IMR-90 (cell line): Measurements from ENCODE around the gene IST1. TPM values are rescaled to one million over a fixed set of nuclear protein-coding genes. Genes with fewer than 3 reads are reported as not detected.
A peak's percentile ranks its signal among the peaks of the same experiment; 100 is the strongest.

Experiments
- ATAC-seq: fragments of 200-7000 bp; cut with Tn5 transposase; 2 replicates; pipeline ENCODE4 v1.9.1; 2020; ENCODE audit warnings: low read depth, mild to moderate bottlenecking, moderate library complexity
- BruUV-seq: library from RNA; stranded (reverse); fragments of 400-500 nt; replicated peaks from 2 replicates; lab custom pipeline; 2021; lab: Mats Ljungman, UMichigan
- CTCF ChIA-PET: fragments of 300-600 bp; formaldehyde crosslinking; extraction: SDS; loops from one replicate; lab custom pipeline; 2021; ENCODE audit warnings: antibody characterized with exemption; lab: Yijun Ruan, JAX
- POLR2A ChIA-PET: fragments of 300-600 bp; sonication (Branson Sonifier 250); formaldehyde crosslinking; loops from one replicate; lab custom pipeline; 2022; ENCODE audit warnings: antibody characterized with exemption; ENCODE audit not compliant: unreplicated experiment; lab: Charles Lee
- DNase-seq: peaks from one replicate; pipeline ENCODE4 v3.0.0; 2013
- H2AFZ ChIP-seq: replicated peaks from 2 replicates; pipeline ENCODE3; 2013; ENCODE audit warnings: low read length, mild to moderate bottlenecking; ENCODE audit not compliant: poor library complexity
- H2AK5ac ChIP-seq: 2 replicates; pipeline ENCODE4 v1.6.1; 2013; ENCODE audit warnings: low read depth, low read length, inconsistent platforms
- H2AK9ac ChIP-seq: replicated peaks from 2 replicates; pipeline ENCODE3; 2013; ENCODE audit warnings: mild to moderate bottlenecking, low read depth, low read length, moderate library complexity; ENCODE audit not compliant: poor library complexity
- H2BK120ac ChIP-seq: 2 replicates; pipeline ENCODE4 v1.6.1; 2013; ENCODE audit warnings: low read depth, low read length, inconsistent platforms
- H2BK15ac ChIP-seq: 3 replicates; pipeline ENCODE4 v1.6.1; 2013; ENCODE audit warnings: low read depth, low read length, inconsistent platforms
- H2BK20ac ChIP-seq: 2 replicates; pipeline ENCODE4 v1.6.1; 2013; ENCODE audit warnings: low read depth, mild to moderate bottlenecking, inconsistent platforms, low read length, moderate library complexity
- H2BK5ac ChIP-seq: 2 replicates; pipeline ENCODE4 v1.6.1; 2013; ENCODE audit warnings: mild to moderate bottlenecking, low read depth, low read length, inconsistent platforms; ENCODE audit not compliant: poor library complexity, severe bottlenecking
- H3K14ac ChIP-seq: replicated peaks from 2 replicates; pipeline ENCODE4 v1.6.1; 2013; ENCODE audit warnings: low read depth, low read length, inconsistent platforms
- H3K18ac ChIP-seq: 2 replicates; pipeline ENCODE4 v1.6.1; 2013; ENCODE audit warnings: low read depth, low read length, control low read depth
- H3K23ac ChIP-seq: 2 replicates; pipeline ENCODE4 v1.6.1; 2013; ENCODE audit warnings: low read depth, low read length, inconsistent platforms
- H3K27ac ChIP-seq: 2 replicates; pipeline ENCODE4 v1.5.1; 2013; ENCODE audit warnings: mild to moderate bottlenecking, control low read depth, low read length; ENCODE audit not compliant: insufficient read depth
- H3K27me3 ChIP-seq: 2 replicates; pipeline ENCODE4 v1.6.1; 2013; ENCODE audit warnings: low read length; ENCODE audit not compliant: control insufficient read depth, insufficient read depth
- H3K36me3 ChIP-seq: 2 replicates; pipeline ENCODE4 v1.6.1; 2013; ENCODE audit warnings: low read length, mixed read lengths; ENCODE audit not compliant: control insufficient read depth, insufficient read depth
- H3K4ac ChIP-seq: 2 replicates; pipeline ENCODE4 v1.6.1; 2013; ENCODE audit warnings: low read depth, low read length, inconsistent platforms
- H3K4me1 ChIP-seq: 2 replicates; pipeline ENCODE4 v1.6.1; 2013; ENCODE audit warnings: low read length, mixed read lengths; ENCODE audit not compliant: control insufficient read depth, insufficient read depth
- H3K4me2 ChIP-seq: 2 replicates; pipeline ENCODE4 v1.6.1; 2013; ENCODE audit warnings: low read depth, mild to moderate bottlenecking, control low read depth, low read length, moderate library complexity
- H3K4me3 ChIP-seq: 2 replicates; pipeline ENCODE4 v1.5.1; 2013; ENCODE audit warnings: low read depth, mild to moderate bottlenecking, control low read depth, low read length, moderate library complexity; ENCODE audit not compliant: insufficient read depth
- H3K56ac ChIP-seq: 2 replicates; pipeline ENCODE4 v1.6.1; 2013; ENCODE audit warnings: low read length, inconsistent platforms; ENCODE audit not compliant: insufficient read depth; ENCODE audit errors: extremely low read depth
- H3K79me1 ChIP-seq, 2 experiments: 2 replicates each; pipeline ENCODE4 v1.6.1; 2013; ENCODE audit warnings: low read length in 2 of 2, inconsistent platforms in 1 of 2, low read depth in 1 of 2
- H3K9ac ChIP-seq: 2 replicates; pipeline ENCODE4 v1.6.1; 2013; ENCODE audit warnings: low read depth, low read length, control low read depth
- H3K9me1 ChIP-seq: 2 replicates; pipeline ENCODE4 v1.6.1; 2013; ENCODE audit warnings: low read length, inconsistent platforms; ENCODE audit not compliant: insufficient read depth
- H3K9me3 ChIP-seq: 2 replicates; pipeline ENCODE4 v1.6.1; 2013; ENCODE audit warnings: low read length; ENCODE audit not compliant: control insufficient read depth, insufficient read depth
- H4K20me1 ChIP-seq: 2 replicates; pipeline ENCODE4 v1.6.1; 2013; ENCODE audit warnings: low read length, inconsistent platforms; ENCODE audit not compliant: insufficient read depth
- H4K5ac ChIP-seq: 2 replicates; pipeline ENCODE4 v1.6.1; 2013; ENCODE audit warnings: mild to moderate bottlenecking, low read depth, low read length, control low read depth
- H4K8ac ChIP-seq, 2 experiments: 2 replicates each; pipeline ENCODE4 v1.6.1; 2013; ENCODE audit warnings: low read depth in 2 of 2, low read length in 2 of 2, control low read depth in 1 of 2, inconsistent platforms in 1 of 2
- H4K91ac ChIP-seq: 2 replicates; pipeline ENCODE4 v1.6.1; 2013; ENCODE audit warnings: low read depth, low read length, inconsistent platforms; ENCODE audit not compliant: insufficient read depth
- CTCF ChIP-seq: conservative IDR thresholded peaks from 2 replicates; pipeline ENCODE4 v1.5.1; 2012; ENCODE audit warnings: mild to moderate bottlenecking, low read depth, low read length, improper control_type of control experiment
- MXI1 ChIP-seq: IDR thresholded peaks from 2 replicates; pipeline ENCODE4 v1.6.1; 2012; ENCODE audit warnings: low read depth, mild to moderate bottlenecking, low read length, moderate library complexity, borderline replicate concordance
- POLR2A ChIP-seq: IDR thresholded peaks from 2 replicates; pipeline ENCODE4 v1.6.1; 2012; ENCODE audit warnings: mild to moderate bottlenecking, low read depth, low read length
- WGBS, 2 experiments: methylation state at CpG; one replicate each; pipeline versions ENCODE4 v1.1.5 to v1.1.7; 2013; ENCODE audit warnings: missing lambda C conversion rate in 2 of 2; ENCODE audit not compliant: insufficient read length in 1 of 2; ENCODE audit errors: extremely low coverage in 2 of 2; 5-methylcytosine and 5-hydroxymethylcytosine counted together
- dilution Hi-C: fragments of 300-500 bp; cut with HindIII; formaldehyde crosslinking; loops from one replicate; pipeline ENCODE4 v1.14.3; 2018; ENCODE audit warnings: low sequenced_read_pairs; ENCODE audit not compliant: unreplicated experiment
- in situ Hi-C: fragments of 300-500 bp; cut with MboI; formaldehyde crosslinking; loops from 3 replicates; pipeline ENCODE4 v1.14.3; 2019; ENCODE audit warnings: low sequenced_read_pairs, inconsistent platforms, mixed read lengths
- intact Hi-C: fragments of 100-400 bp; cut with micrococcal nuclease; formaldehyde crosslinking; loops from 2 replicates; pipeline ENCODE4 v1.10.0; 2022
- polyA plus RNA-seq, 3 experiments: library from polyadenylated mRNA; depleted of rRNA; stranded (reverse); fragments of >200 nt; gene quantifications; 2 replicates each; pipeline ENCODE4 v1.2.3, GENCODE V29; 2012; ENCODE audit warnings: low replicate concordance in 1 of 3
- total RNA-seq: library from RNA; depleted of rRNA; stranded (reverse); fragments of >200 nt; gene quantifications from 2 replicates; pipeline ENCODE4 v1.2.3, GENCODE V29; 2012

Gene IST1
- total and polyA plus RNA-seq, 2 of the 4 experiments (the other 2 are of a cell fraction) = 134 to 186 TPM

DNA sequence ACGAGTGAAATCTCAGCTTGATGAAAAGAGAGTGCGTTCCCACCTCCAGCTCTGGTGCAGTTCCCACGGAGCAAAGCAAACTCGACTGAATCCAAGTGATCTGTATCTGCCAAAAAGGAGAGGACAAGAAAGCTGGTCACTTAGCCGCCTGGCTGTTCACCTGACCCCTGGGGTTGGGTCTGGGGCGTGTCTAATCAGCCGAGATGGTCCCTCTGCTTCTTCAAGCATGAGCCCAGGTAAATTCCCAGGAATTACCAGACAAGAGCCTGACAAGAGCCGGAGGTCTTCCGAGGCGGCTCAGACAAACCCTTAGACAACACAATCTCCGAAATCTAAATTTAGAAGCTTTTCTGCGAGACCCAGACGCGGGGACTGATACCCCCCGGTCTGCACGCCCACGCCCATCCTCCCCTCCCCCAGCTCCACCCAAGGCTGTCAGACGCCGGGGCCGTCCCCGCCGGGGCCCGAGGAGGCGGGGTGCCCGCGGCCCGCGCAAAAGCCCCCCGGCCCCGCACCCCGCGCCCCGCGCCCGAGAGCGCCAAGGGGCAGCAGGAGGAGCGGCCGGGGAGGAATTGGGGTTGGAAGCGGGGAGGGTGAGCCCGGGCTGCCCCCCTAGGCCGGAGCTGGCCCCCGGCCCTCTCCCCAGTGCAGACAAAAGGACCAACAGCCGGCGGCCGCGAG, 12.0 kb upstream of the IST1 start:
- Histone ChIP-seq H2BK120ac (no peak overlapping the region), H3K4me2 (peak overlapping the region; percentile 94), H3K14ac (no peak overlapping the region), H4K20me1 (no peaks in the 10 kb centered on the region), H3K56ac (no peak overlapping the region), H2AFZ (peak overlapping the region; percentile 96), H3K23ac (0 out of 2 replicates have a peak overlapping the region, but pooled peaks have one; percentile 30), H3K18ac (no peak overlapping the region; the same call in 1 of the 2 replicates), H3K79me1 (peaks cover 2 to 9% of the 10 kb centered on the region in 2 experiments), H3K9me1 (no peaks in the 10 kb centered on the region), H3K4me1 (peaks cover 2% of the 10 kb centered on the region; the same call in 1 of the 2 replicates), H3K4ac (0 out of 2 replicates have a peak overlapping the region, but pooled peaks have one; percentile 48), H3K4me3 (peak overlapping the region; percentile 52), H4K91ac (no peak overlapping the region), H2BK20ac (no peak overlapping the region), H3K36me3 (peaks cover 10% of the 10 kb centered on the region), H2AK5ac (no peak overlapping the region), H3K9me3 (no peaks in the 10 kb centered on the region), H2AK9ac (peak overlapping the region; percentile 91), H2BK5ac (peak overlapping the region; percentile 34), H3K27ac (peak overlapping the region; percentile 40), H2BK15ac (no peak overlapping the region), H3K9ac (peak overlapping the region; percentile 24), H4K8ac (peak overlapping the region in 1 of 2 experiments; percentile 27; a peak in 1 of 4 replicates), H3K27me3 (no peaks in the 10 kb centered on the region), H4K5ac (no peak overlapping the region)
- CTCF ChIA-PET = interaction anchor here (0.5 to 2.6 kb wide), 12 partner anchors 10 to 318 kb away, joined by 3 to 19 read pairs (median 4); no protein-coding TSS in a partner anchor
- TF ChIP-seq MXI1 (no peak), CTCF (0 out of 2 replicates have a peak, but pooled peaks have one; percentile 34), POLR2A (0 out of 2 replicates have a peak, but pooled peaks have one; percentile 1)
- in situ Hi-C loops (no loop called here), dilution Hi-C loops (no loop called here), intact Hi-C loops (loop anchor here (5.0 kb wide), 2 partner anchors 76 to 111 kb away; partner anchors contain the start of gene AP1G1)
- 0% methylated on average over 16 of the region's 46 CpGs; no CpG with 5 or more reads in 1 of the 2 experiments for WGBS, 2 experiments
- BruUV-seq = no TSS peak
- ATAC-seq = peak; percentile 52
- POLR2A ChIA-PET = no interaction called here
- peak; percentile 6 for DNase-seq
